Suprapubic skin (tissue), 3 donors: Measurements from ENCODE around the gene CRYL1.

ENCODE experiments used
- CTCF ChIP-seq, 2 donors: fragments of 200-600 bp in 1 of 2; fragments of 450-650 bp in 1 of 2; sonication (generic) in 1 of 2; IDR thresholded peaks; one replicate each; pipeline ENCODE4 v1.5.1; 2016 to 2019; ENCODE audit warnings: antibody characterized with exemption in 2 of 2, mild to moderate bottlenecking in 1 of 2, moderate library complexity in 1 of 2
- POLR2A ChIP-seq, 2 donors: fragments of 450-650 bp; IDR thresholded peaks; one replicate each; pipeline ENCODE4 v1.6.1; 2017; ENCODE audit warnings: antibody characterized with exemption in 2 of 2, mild to moderate bottlenecking in 2 of 2, moderate library complexity in 2 of 2

DNA sequence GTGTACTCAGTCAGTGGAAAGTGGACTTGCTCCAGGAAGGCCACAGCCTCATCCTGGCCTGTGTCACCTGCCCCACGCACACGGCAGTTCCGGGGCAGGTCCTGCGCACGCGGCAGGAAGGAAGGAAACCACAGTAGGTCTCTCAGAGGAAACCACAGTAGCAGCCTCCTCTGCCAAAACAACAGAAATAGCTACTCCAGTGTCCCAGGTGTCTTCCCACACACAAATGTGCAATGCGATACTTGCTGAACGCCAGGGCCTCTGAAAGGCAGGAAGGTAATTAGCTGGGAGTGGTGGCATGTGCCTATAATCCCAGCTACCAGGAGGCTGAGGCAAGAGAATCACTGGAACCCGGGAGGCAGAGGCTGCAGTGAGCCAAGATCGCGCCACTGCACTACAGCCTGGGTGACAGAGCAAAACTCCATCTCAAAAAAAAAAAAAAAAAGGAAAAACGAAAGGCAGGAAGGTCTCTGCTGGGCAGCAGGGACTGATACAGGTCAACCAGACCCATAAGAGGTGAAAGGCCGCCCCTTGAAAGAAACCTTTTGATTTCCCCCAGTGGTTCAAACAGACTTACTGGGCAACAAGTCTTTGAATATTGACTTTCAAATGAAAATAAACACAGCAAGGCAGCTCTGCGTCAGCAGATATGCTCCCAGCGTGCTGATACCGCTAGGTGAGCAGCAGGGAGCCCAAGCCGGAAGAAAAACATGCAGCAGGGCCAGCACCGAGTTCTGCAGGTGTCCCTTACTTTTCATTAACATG lies 49.5 kb downstream of the CRYL1 start:
- no peak for TF ChIP-seq POLR2A (IDR thresholded peaks at IDR 0.05)
- TF ChIP-seq CTCF (IDR thresholded peaks at IDR 0.05), result no peak
